Kidney (tissue), 14 donors: ENCODE results near the gene PKNOX2. TPM values are rescaled to one million over a fixed set of nuclear protein-coding genes. Genes with fewer than 3 reads are reported as not detected.

Source experiments
- DNase-seq, 5 donors: peaks; one replicate each; pipeline ENCODE4 v3.0.0-alpha.2; 2013 to 2020
- FAIRE-seq: peaks from 2 replicates; lab custom pipeline; 2012; peaks lifted over from hg19 to GRCh38; lab: Jason Lieb, UNC
- H3K27ac ChIP-seq, 2 donors: one replicate each; pipeline ENCODE4 v1.7.0; 2013; ENCODE audit warnings: low read depth in 2 of 2, low read length in 2 of 2, inconsistent platforms in 1 of 2
- H3K27me3 ChIP-seq: one replicate; pipeline ENCODE4 v1.7.1; 2013; ENCODE audit warnings: low read length, inconsistent platforms; ENCODE audit not compliant: control insufficient read depth, insufficient read depth
- H3K36me3 ChIP-seq, 3 donors: one replicate each; pipeline versions ENCODE4 v1.7.0 to v1.7.1; 2013; ENCODE audit warnings: low read length in 3 of 3, control low read depth in 1 of 3, inconsistent platforms in 1 of 3; ENCODE audit not compliant: insufficient read depth in 3 of 3, control insufficient read depth in 2 of 3
- H3K4me1 ChIP-seq, 3 donors: one replicate each; pipeline versions ENCODE4 v1.7.0 to v1.7.1; 2013; ENCODE audit warnings: low read length in 3 of 3, inconsistent platforms in 1 of 3, low read depth in 1 of 3; ENCODE audit not compliant: control insufficient read depth in 2 of 3, insufficient read depth in 2 of 3
- H3K4me3 ChIP-seq, 3 donors: one replicate each; pipeline versions ENCODE4 v1.7.0 to v1.8.1; 2013; ENCODE audit warnings: low read length in 3 of 3, control low read depth in 1 of 3, inconsistent platforms in 1 of 3
- H3K9ac ChIP-seq, 3 donors: one replicate each; pipeline versions ENCODE4 v1.7.0 to v1.7.1; 2013; ENCODE audit warnings: low read length in 3 of 3, control low read depth in 1 of 3, inconsistent platforms in 1 of 3
- H3K9me3 ChIP-seq, 3 donors: one replicate each; pipeline versions ENCODE4 v1.7.0 to v1.7.1; 2013; ENCODE audit warnings: low read length in 3 of 3, control low read depth in 1 of 3, inconsistent platforms in 1 of 3; ENCODE audit not compliant: control insufficient read depth in 2 of 3, insufficient read depth in 1 of 3
- CTCF ChIP-seq: IDR thresholded peaks from 3 replicates; pipeline ENCODE4 v1.5.1; 2012; ENCODE audit warnings: mild to moderate bottlenecking, moderate library complexity, borderline replicate concordance; ENCODE audit not compliant: insufficient read depth; ENCODE audit errors: extremely low read depth
- intact Hi-C: fragments of 100-400 bp; cut with DNase I; formaldehyde crosslinking; loops from one replicate; pipeline ENCODE4 v1.11.1; 2022
- polyA plus RNA-seq: library from polyadenylated mRNA; stranded (reverse); fragments of 350-450 nt; fragmentation: Illumina TruSeq; extraction: RNeasy Lipid Tissue Mini Kit (QIAGEN cat#74804); gene quantifications from one replicate; pipeline ENCODE4 v1.2.3, GENCODE V29; 2014; ENCODE audit warnings: low read depth, low replicate concordance; ENCODE audit not compliant: insufficient read depth
- total RNA-seq: library from RNA; stranded (reverse); fragmentation: NEBNext Ultra II Directional; extraction: Animal tissue kit (Norgen Biotek cat#: 25700); gene quantifications from one replicate; pipeline ENCODE4 v1.2.1, GENCODE V29; 2021
- donor health status: control.
- donor health status: control.
- donor health status: control.
- donor health status: control.
- donor health status: control.
- donor health status: DM: yes; HTN: yes; CAD: no.
- donor health status: Normal renal cell carcinoma (clear cell type).

PKNOX2 gene
- total and polyA plus RNA-seq, 2 donors from 2014 or later = 1.5 to 6.0 TPM

GRCh38 chr11:125241104-125241503 lies 76.6 kb downstream of the PKNOX2 start:
- no peaks in the 10 kb centered on the region for H3K9me3 ChIP-seq
- no peak for FAIRE-seq
- TF ChIP-seq CTCF = no peak
- no peak for DNase-seq
- intact Hi-C loops = no loop called here
- H3K27ac ChIP-seq = no peak overlapping the region
- H3K4me1 ChIP-seq = no peaks in the 10 kb centered on the region
- no peaks in the 10 kb centered on the region for H3K27me3 ChIP-seq
- H3K36me3 ChIP-seq = no peaks in the 10 kb centered on the region
- H3K4me3 ChIP-seq = no peak overlapping the region
- no peak overlapping the region for H3K9ac ChIP-seq

- no peak for FAIRE-seq
- TF ChIP-seq CTCF = no peak
Measured at GRCh38 chr11:125242141-125242775, 77.7 kb downstream of the PKNOX2 start.

GRCh38 chr11:125244166-125244565 lies 79.6 kb downstream of the PKNOX2 start:
- no peak for FAIRE-seq
- no peaks in the 10 kb centered on the region for H3K4me1 ChIP-seq
- no peak overlapping the region for H3K9ac ChIP-seq
- intact Hi-C loops = no loop called here
- no peak overlapping the region for H3K4me3 ChIP-seq
- no peak overlapping the region for H3K27ac ChIP-seq
- TF ChIP-seq CTCF = no peak
- DNase-seq = no peak
- no peaks in the 10 kb centered on the region for H3K9me3 ChIP-seq
- no peaks in the 10 kb centered on the region for H3K27me3 ChIP-seq
- no peaks in the 10 kb centered on the region for H3K36me3 ChIP-seq

More at GRCh38 chr11:125242141-125242775, 77.7 kb downstream of the PKNOX2 start:
- peak in 2 of 5 donors; percentile 32 to 60 for DNase-seq
- no peak overlapping the region for H3K27ac ChIP-seq
- no peaks in the 10 kb centered on the region for H3K4me1 ChIP-seq
- no peaks in the 10 kb centered on the region for H3K9me3 ChIP-seq
- intact Hi-C loops = no loop called here
- no peaks in the 10 kb centered on the region for H3K27me3 ChIP-seq
- H3K9ac ChIP-seq = no peak overlapping the region
- H3K36me3 ChIP-seq = no peaks in the 10 kb centered on the region
- H3K4me3 ChIP-seq = no peak overlapping the region

- H3K27me3 ChIP-seq = no peaks in the 10 kb centered on the region
Measured at GRCh38 chr11:125245299-125245698, 80.7 kb downstream of the PKNOX2 start.

More at GRCh38 chr11:125245299-125245698, 80.7 kb downstream of the PKNOX2 start:
- H3K9me3 ChIP-seq = no peaks in the 10 kb centered on the region
- H3K4me3 ChIP-seq = no peak overlapping the region
- TF ChIP-seq CTCF = no peak
- intact Hi-C loops = no loop called here
- no peak for FAIRE-seq
- H3K27ac ChIP-seq = no peak overlapping the region
- no peaks in the 10 kb centered on the region for H3K4me1 ChIP-seq
- no peaks in the 10 kb centered on the region for H3K36me3 ChIP-seq
- no peak overlapping the region for H3K9ac ChIP-seq
- DNase-seq = no peak
